MM.1S (cell line): ENCODE measurements around the gene IPCEF1.

Experiments used
- EZH2 ChIP-seq: fragments of 300-600 bp; sonication (generic); optimal IDR thresholded peaks from 2 replicates; pipeline ENCODE3; 2017; ENCODE audit warnings: low read depth, mild to moderate bottlenecking, antibody characterized with exemption, low read length, mixed read lengths
- TF ChIP-seq, protein P1 (sequence below): fragments of 300-600 bp; sonication (generic); IDR thresholded peaks from 2 replicates; pipeline ENCODE4 v1.5.1; 2016; ENCODE audit warnings: antibody characterized with exemption, low read length, mixed read lengths

DNA sequence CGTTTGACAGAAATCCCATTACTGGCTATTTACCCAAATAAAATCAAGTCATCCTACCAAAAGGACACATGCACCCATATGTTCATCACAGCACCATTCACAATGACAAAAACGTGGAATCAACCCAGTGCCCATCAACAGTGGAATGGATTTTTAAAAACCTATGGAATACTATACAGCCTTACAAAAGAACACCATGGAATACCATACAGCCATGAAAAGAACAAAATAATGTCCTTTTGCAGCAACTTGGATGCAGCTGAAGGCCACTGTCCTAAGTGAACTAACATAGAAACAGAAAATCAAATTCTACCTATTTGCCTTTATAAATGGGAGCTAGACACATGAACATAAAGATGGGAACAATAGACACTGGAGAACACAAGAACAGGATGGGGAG is 17.4 kb upstream of the IPCEF1 start:
- TF ChIP-seq, protein P1, sequence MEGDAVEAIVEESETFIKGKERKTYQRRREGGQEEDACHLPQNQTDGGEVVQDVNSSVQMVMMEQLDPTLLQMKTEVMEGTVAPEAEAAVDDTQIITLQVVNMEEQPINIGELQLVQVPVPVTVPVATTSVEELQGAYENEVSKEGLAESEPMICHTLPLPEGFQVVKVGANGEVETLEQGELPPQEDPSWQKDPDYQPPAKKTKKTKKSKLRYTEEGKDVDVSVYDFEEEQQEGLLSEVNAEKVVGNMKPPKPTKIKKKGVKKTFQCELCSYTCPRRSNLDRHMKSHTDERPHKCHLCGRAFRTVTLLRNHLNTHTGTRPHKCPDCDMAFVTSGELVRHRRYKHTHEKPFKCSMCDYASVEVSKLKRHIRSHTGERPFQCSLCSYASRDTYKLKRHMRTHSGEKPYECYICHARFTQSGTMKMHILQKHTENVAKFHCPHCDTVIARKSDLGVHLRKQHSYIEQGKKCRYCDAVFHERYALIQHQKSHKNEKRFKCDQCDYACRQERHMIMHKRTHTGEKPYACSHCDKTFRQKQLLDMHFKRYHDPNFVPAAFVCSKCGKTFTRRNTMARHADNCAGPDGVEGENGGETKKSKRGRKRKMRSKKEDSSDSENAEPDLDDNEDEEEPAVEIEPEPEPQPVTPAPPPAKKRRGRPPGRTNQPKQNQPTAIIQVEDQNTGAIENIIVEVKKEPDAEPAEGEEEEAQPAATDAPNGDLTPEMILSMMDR = no peak
- TF ChIP-seq EZH2 = no peak
